ENCODE results near the gene BCAN. TPM values are rescaled to one million over a fixed set of nuclear protein-coding genes. Genes with fewer than 3 reads are reported as not detected.

Gene BCAN
- total RNA-seq, 6 experiments from 2014 or later, result not detected

- Mint-ChIP-seq H3K27me3 (ENCODE audit: insufficient read depth) (peaks cover 1% of the 10 kb centered on the region), H3K4me3 (no peak overlapping the region), H3K9me3 (no peaks in the 10 kb centered on the region), H3K36me3 (ENCODE audit: low read depth) (peaks cover 26% of the 10 kb centered on the region), H3K4me1 (ENCODE audit: low read depth) (peaks cover 57% of the 10 kb centered on the region), H3K27ac (no peak overlapping the region)
- no peak for TF ChIP-seq CTCF (IDR thresholded peaks at IDR 0.05)
- DNase-seq, result no peak
These were observed 29.9 kb downstream of the BCAN start for GRCh38 chr1:156671804-156672203.

GRCh38 chr1:156673387-156674121 is 31.6 kb downstream of the BCAN start:
- H3K27ac Mint-ChIP-seq, result peak overlapping the region; percentile 55
- H3K36me3 Mint-ChIP-seq (ENCODE audit: low read depth), result peaks cover 26% of the 10 kb centered on the region
- no peaks in the 10 kb centered on the region; the same call in none of the 2 replicates for H3K27me3 Mint-ChIP-seq (ENCODE audit: insufficient read depth)
- DNase-seq, result no peak
- H3K4me3 Mint-ChIP-seq, result peak overlapping the region; percentile 54
- no peak for TF ChIP-seq CTCF (IDR thresholded peaks at IDR 0.05)
- H3K9me3 Mint-ChIP-seq, result no peaks in the 10 kb centered on the region
- H3K4me1 Mint-ChIP-seq (ENCODE audit: low read depth), result peaks cover 57% of the 10 kb centered on the region

- Mint-ChIP-seq H3K4me3 (peak overlapping the region; percentile 88), H3K4me1 (ENCODE audit: low read depth) (peaks cover 50% of the 10 kb centered on the region), H3K9me3 (no peaks in the 10 kb centered on the region), H3K27ac (peak overlapping the region; percentile 72), H3K27me3 (ENCODE audit: insufficient read depth) (no peaks in the 10 kb centered on the region; the same call in none of the 2 replicates), H3K36me3 (ENCODE audit: low read depth) (peaks cover 26% of the 10 kb centered on the region)
- DNase-seq, result no peak
- no peak for TF ChIP-seq CTCF (IDR thresholded peaks at IDR 0.05)
These were observed 33.5 kb downstream of the BCAN start for GRCh38 chr1:156675210-156676113.

- Mint-ChIP-seq H3K36me3 (ENCODE audit: low read depth) (peaks cover 23% of the 10 kb centered on the region), H3K4me3 (peak overlapping the region; percentile 88), H3K27me3 (ENCODE audit: insufficient read depth) (peaks cover 1% of the 10 kb centered on the region), H3K4me1 (ENCODE audit: low read depth) (peaks cover 46% of the 10 kb centered on the region), H3K9me3 (no peaks in the 10 kb centered on the region), H3K27ac (peak overlapping the region; percentile 72)
- no peak for TF ChIP-seq CTCF (IDR thresholded peaks at IDR 0.05)
- no peak for DNase-seq
These were observed 34.4 kb downstream of the BCAN start for GRCh38 chr1:156676114-156676819.

- no peak; the same call in 1 of the 2 replicates for TF ChIP-seq CTCF (IDR thresholded peaks at IDR 0.05)
- DNase-seq, result peak; percentile 62
- Mint-ChIP-seq H3K36me3 (ENCODE audit: low read depth) (peaks cover 15% of the 10 kb centered on the region), H3K9me3 (no peaks in the 10 kb centered on the region), H3K27ac (peak within 1 kb of the TSS; percentile 72), H3K27me3 (ENCODE audit: insufficient read depth) (peaks cover 1% of the 10 kb centered on the region), H3K4me3 (peak within 1 kb of the TSS; percentile 88), H3K4me1 (ENCODE audit: low read depth) (peaks cover 44% of the 10 kb centered on the region)
These were observed 35.1 kb downstream of the BCAN start, which contains the start of gene NES for GRCh38 chr1:156676820-156677615. NES (minus strand) TSS chr1:156677407; CDS start chr1:156677264, 143 bp downstream.
